NCI-H226 (cell line): Measurements from ENCODE around the gene KCNG2.

Experiments used
- DNase-seq: peaks from one replicate; pipeline ENCODE4 v3.0.0-alpha.2; 2015

Gene KCNG2

GRCh38 chr18:79800371-79801180 lies 2.8 kb downstream of the KCNG2 start:
- no peak for DNase-seq

GRCh38 chr18:79801217-79801616 lies 3.5 kb downstream of the KCNG2 start:
- no peak for DNase-seq

GRCh38 chr18:79801641-79802040 lies 3.9 kb downstream of the KCNG2 start:
- no peak for DNase-seq

GRCh38 chr18:79802298-79802697 lies 4.6 kb downstream of the KCNG2 start:
- no peak for DNase-seq

GRCh38 chr18:79803611-79804051 lies 5.9 kb downstream of the KCNG2 start:
- DNase-seq, result no peak

- no peak for DNase-seq
Measured at GRCh38 chr18:79804130-79804787, 6.5 kb downstream of the KCNG2 start.

- DNase-seq, result no peak
Measured at GRCh38 chr18:79805211-79805887, 7.6 kb downstream of the KCNG2 start.

GRCh38 chr18:79805926-79806487 lies 8.3 kb downstream of the KCNG2 start:
- DNase-seq, result no peak

GRCh38 chr18:79806976-79807841 lies 9.5 kb downstream of the KCNG2 start:
- no peak for DNase-seq

GRCh38 chr18:79809482-79810192 lies 11.9 kb downstream of the KCNG2 start:
- no peak for DNase-seq

GRCh38 chr18:79812052-79812451 lies 14.3 kb downstream of the KCNG2 start:
- DNase-seq, result no peak

- DNase-seq, result no peak
Measured at GRCh38 chr18:79814373-79814772, 16.6 kb downstream of the KCNG2 start.

- DNase-seq, result no peak
Measured at GRCh38 chr18:79815657-79816056, 17.9 kb downstream of the KCNG2 start.

GRCh38 chr18:79816092-79816491 lies 18.4 kb downstream of the KCNG2 start:
- DNase-seq, result no peak

GRCh38 chr18:79816981-79817606 lies 19.4 kb downstream of the KCNG2 start:
- DNase-seq, result no peak

- DNase-seq, result no peak
Measured at GRCh38 chr18:79817607-79817998, 19.9 kb downstream of the KCNG2 start.

- DNase-seq, result no peak
Measured at GRCh38 chr18:79818036-79818435, 20.3 kb downstream of the KCNG2 start.

GRCh38 chr18:79818631-79819030 lies 20.9 kb downstream of the KCNG2 start:
- DNase-seq, result no peak

- DNase-seq, result no peak
Measured at GRCh38 chr18:79819064-79819967, 21.6 kb downstream of the KCNG2 start.

GRCh38 chr18:79819968-79820351 lies 22.2 kb downstream of the KCNG2 start:
- no peak for DNase-seq
